Kidney (tissue), 22 donors: ENCODE results near the gene JADE1. TPM values are rescaled to one million over a fixed set of nuclear protein-coding genes. Genes with fewer than 3 reads are reported as not detected.

Experiments used
- DNase-seq, 5 donors: peaks; one replicate each; pipeline ENCODE4 v3.0.0-alpha.2; 2013 to 2020
- FAIRE-seq: peaks from 2 replicates; lab custom pipeline; 2012; peaks lifted over from hg19 to GRCh38; lab: Jason Lieb, UNC
- H3K27ac ChIP-seq, 2 donors: one replicate each; pipeline ENCODE4 v1.7.0; 2013; ENCODE audit warnings: low read depth in 2 of 2, low read length in 2 of 2, inconsistent platforms in 1 of 2
- H3K27me3 ChIP-seq: one replicate; pipeline ENCODE4 v1.7.1; 2013; ENCODE audit warnings: low read length, inconsistent platforms; ENCODE audit not compliant: control insufficient read depth, insufficient read depth
- H3K36me3 ChIP-seq, 3 donors: one replicate each; pipeline versions ENCODE4 v1.7.0 to v1.7.1; 2013; ENCODE audit warnings: low read length in 3 of 3, control low read depth in 1 of 3, inconsistent platforms in 1 of 3; ENCODE audit not compliant: insufficient read depth in 3 of 3, control insufficient read depth in 2 of 3
- H3K4me1 ChIP-seq, 3 donors: one replicate each; pipeline versions ENCODE4 v1.7.0 to v1.7.1; 2013; ENCODE audit warnings: low read length in 3 of 3, inconsistent platforms in 1 of 3, low read depth in 1 of 3; ENCODE audit not compliant: control insufficient read depth in 2 of 3, insufficient read depth in 2 of 3
- H3K4me3 ChIP-seq, 3 donors: one replicate each; pipeline versions ENCODE4 v1.7.0 to v1.8.1; 2013; ENCODE audit warnings: low read length in 3 of 3, control low read depth in 1 of 3, inconsistent platforms in 1 of 3
- H3K9ac ChIP-seq, 3 donors: one replicate each; pipeline versions ENCODE4 v1.7.0 to v1.7.1; 2013; ENCODE audit warnings: low read length in 3 of 3, control low read depth in 1 of 3, inconsistent platforms in 1 of 3
- H3K9me3 ChIP-seq, 3 donors: one replicate each; pipeline versions ENCODE4 v1.7.0 to v1.7.1; 2013; ENCODE audit warnings: low read length in 3 of 3, control low read depth in 1 of 3, inconsistent platforms in 1 of 3; ENCODE audit not compliant: control insufficient read depth in 2 of 3, insufficient read depth in 1 of 3
- intact Hi-C: fragments of 100-400 bp; cut with DNase I; formaldehyde crosslinking; loops from one replicate; pipeline ENCODE4 v1.11.1; 2022
- long read RNA-seq, 10 donors: library from polyadenylated mRNA in 1 of 10; unstranded in 1 of 10; transcript quantifications; one replicate each; pipeline ENCODE4 v2.0.0 and lab custom pipeline, GENCODE V29; 2021 to 2026
- polyA plus RNA-seq: library from polyadenylated mRNA; stranded (reverse); fragments of 350-450 nt; fragmentation: Illumina TruSeq; extraction: RNeasy Lipid Tissue Mini Kit (QIAGEN cat#74804); gene quantifications from one replicate; pipeline ENCODE4 v1.2.3, GENCODE V29; 2014; ENCODE audit warnings: low read depth, low replicate concordance; ENCODE audit not compliant: insufficient read depth
- total RNA-seq: library from RNA; stranded (reverse); fragmentation: NEBNext Ultra II Directional; extraction: Animal tissue kit (Norgen Biotek cat#: 25700); gene quantifications from one replicate; pipeline ENCODE4 v1.2.1, GENCODE V29; 2021
- TF ChIP-seq, protein P1 (sequence below): IDR thresholded peaks from 3 replicates; pipeline ENCODE4 v1.5.1; 2012; ENCODE audit warnings: mild to moderate bottlenecking, moderate library complexity, borderline replicate concordance; ENCODE audit not compliant: insufficient read depth; ENCODE audit errors: extremely low read depth
- donor health status: control.
- donor health status: control.
- donor health status: control.
- donor health status: control.
- donor health status: control.
- donor health status: DM: yes; HTN: yes; CAD: no.
- donor health status: Normal renal cell carcinoma (clear cell type).

JADE1 gene
- total RNA-seq (119 TPM), polyA plus RNA-seq (23.0 TPM)
- long read RNA-seq, donor 1, full-length matches to known transcripts = 3 of 3 reads
- long read RNA-seq, donor 1, partial matches to known transcripts = 0 of 3 reads
- long read RNA-seq, donor 1, other reads (novel, unspliced or antisense) = 0 of 3 reads
- long read RNA-seq, donor 2, full-length matches to known transcripts = 3 of 3 reads
- long read RNA-seq, donor 2, partial matches to known transcripts = 0 of 3 reads
- long read RNA-seq, donor 2, other reads (novel, unspliced or antisense) = 0 of 3 reads
- long read RNA-seq, donor 3, full-length matches to known transcripts = 7 of 22 reads
- long read RNA-seq, donor 3, partial matches to known transcripts = 15 of 22 reads
- long read RNA-seq, donor 3, other reads (novel, unspliced or antisense) = 0 of 22 reads
- long read RNA-seq, donor 4, full-length matches to known transcripts = 4 of 4 reads
- long read RNA-seq, donor 4, partial matches to known transcripts = 0 of 4 reads
- long read RNA-seq, donor 4, other reads (novel, unspliced or antisense) = 0 of 4 reads
- long read RNA-seq, donor 5 = 0 reads
- long read RNA-seq, donor 6 = 0 reads
- long read RNA-seq, donor 7, full-length matches to known transcripts = 81 of 142 reads
- long read RNA-seq, donor 7, partial matches to known transcripts = 41 of 142 reads
- long read RNA-seq, donor 7, other reads (novel, unspliced or antisense) = 20 of 142 reads
- long read RNA-seq, donor 8, full-length matches to known transcripts = 2 of 2 reads
- long read RNA-seq, donor 8, partial matches to known transcripts = 0 of 2 reads
- long read RNA-seq, donor 8, other reads (novel, unspliced or antisense) = 0 of 2 reads
- long read RNA-seq, donor 9, full-length matches to known transcripts = 3 of 14 reads
- long read RNA-seq, donor 9, partial matches to known transcripts = 11 of 14 reads
- long read RNA-seq, donor 9, other reads (novel, unspliced or antisense) = 0 of 14 reads
- long read RNA-seq, donor 10, full-length matches to known transcripts = 4 of 4 reads
- long read RNA-seq, donor 10, partial matches to known transcripts = 0 of 4 reads
- long read RNA-seq, donor 10, other reads (novel, unspliced or antisense) = 0 of 4 reads

DNA sequence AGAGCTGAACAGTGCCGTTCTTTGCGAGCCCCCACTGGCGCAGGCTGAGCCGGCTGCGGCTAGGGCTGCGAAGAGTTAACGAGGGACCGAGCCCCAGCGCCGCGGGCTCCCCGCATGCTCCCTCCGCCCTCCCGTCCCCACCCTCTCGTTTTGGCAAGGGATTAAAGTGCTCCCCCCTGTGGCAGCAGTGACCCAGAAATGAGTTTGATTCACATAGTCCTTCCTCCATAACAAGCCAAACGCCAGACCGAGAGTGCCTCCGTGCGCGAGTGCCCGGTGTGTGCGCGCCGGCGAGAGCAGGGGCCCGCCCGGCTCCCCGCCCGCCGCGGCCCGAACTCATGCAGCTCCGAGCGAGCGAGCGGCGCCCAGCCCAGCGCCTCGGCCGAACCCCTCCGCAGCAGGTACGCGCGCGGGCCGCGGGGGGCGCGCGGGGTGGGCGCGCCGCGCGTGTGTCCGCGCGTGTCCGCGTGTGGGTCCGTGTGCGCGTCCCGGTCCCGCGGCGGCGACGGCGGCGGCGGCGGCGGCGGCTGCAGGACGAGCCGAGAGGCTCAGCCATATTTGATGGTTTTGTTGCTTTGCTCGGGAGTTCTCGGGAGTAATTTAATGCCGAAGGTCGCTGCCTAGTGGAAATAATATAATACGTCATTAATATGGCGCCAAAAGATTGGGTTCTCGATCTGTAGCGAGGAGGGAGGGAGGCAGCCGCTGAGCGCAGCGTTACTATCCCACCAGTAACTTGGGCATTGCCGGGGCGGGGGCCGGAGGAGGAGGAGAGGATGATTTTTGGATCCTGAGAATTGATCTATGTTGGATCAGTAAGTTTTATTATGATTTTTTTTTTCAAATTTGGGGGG, at the start of gene JADE1:
Gene JADE1, plus strand, starts transcription at position 224 of the 854 bp plus-strand sequence. CDS start 22,059 bp downstream, outside the sequence.
- DNase-seq (peak; percentile 96 to 98 (median 97)), FAIRE-seq (no peak)
- H3K27ac ChIP-seq = peak within 1 kb of the TSS; percentile 86 to 96
- H3K27me3 ChIP-seq = no peaks in the 10 kb centered on the region
- H3K4me1 ChIP-seq = peaks cover 0 to 3% (median 0%) of the 10 kb centered on the region in 3 donors
- intact Hi-C loops = no loop called here
- peak within 1 kb of the TSS; percentile 91 to 98 (median 94) for H3K4me3 ChIP-seq
- peak within 1 kb of the TSS; percentile 72 to 96 (median 78) for H3K9ac ChIP-seq
- no peaks in the 10 kb centered on the region for H3K9me3 ChIP-seq
- no peaks in the 10 kb centered on the region for H3K36me3 ChIP-seq
- TF ChIP-seq, protein P1, sequence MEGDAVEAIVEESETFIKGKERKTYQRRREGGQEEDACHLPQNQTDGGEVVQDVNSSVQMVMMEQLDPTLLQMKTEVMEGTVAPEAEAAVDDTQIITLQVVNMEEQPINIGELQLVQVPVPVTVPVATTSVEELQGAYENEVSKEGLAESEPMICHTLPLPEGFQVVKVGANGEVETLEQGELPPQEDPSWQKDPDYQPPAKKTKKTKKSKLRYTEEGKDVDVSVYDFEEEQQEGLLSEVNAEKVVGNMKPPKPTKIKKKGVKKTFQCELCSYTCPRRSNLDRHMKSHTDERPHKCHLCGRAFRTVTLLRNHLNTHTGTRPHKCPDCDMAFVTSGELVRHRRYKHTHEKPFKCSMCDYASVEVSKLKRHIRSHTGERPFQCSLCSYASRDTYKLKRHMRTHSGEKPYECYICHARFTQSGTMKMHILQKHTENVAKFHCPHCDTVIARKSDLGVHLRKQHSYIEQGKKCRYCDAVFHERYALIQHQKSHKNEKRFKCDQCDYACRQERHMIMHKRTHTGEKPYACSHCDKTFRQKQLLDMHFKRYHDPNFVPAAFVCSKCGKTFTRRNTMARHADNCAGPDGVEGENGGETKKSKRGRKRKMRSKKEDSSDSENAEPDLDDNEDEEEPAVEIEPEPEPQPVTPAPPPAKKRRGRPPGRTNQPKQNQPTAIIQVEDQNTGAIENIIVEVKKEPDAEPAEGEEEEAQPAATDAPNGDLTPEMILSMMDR = peak; percentile 60

DNA sequence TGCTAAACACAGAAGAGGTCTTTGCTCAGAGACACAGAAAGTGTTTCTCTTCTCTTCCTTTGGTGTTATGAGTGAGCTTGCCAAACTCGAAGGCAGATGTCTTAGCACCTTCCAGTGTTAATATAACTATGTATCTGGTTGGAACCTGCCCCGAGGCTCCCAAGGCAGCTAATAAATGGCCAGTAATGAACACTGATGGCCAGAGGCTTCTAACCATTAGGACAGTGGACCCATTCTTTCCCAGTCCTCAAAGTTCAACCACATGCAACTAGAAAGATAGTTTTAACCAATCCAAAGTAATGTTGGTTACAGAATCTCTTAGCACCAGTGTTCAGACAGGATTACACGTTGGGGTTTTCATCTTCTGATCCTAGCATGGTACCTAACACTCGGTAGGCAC, 42.7 kb upstream of the JADE1 start:
- Histone ChIP-seq H3K27ac (no peak overlapping the region), H3K4me3 (no peak overlapping the region), H3K9ac (no peak overlapping the region), H3K4me1 (no peaks in the 10 kb centered on the region), H3K36me3 (no peaks in the 10 kb centered on the region), H3K9me3 (no peaks in the 10 kb centered on the region), H3K27me3 (no peaks in the 10 kb centered on the region)
- intact Hi-C loops = no loop called here
- DNase-seq (no peak), FAIRE-seq (no peak)
- TF ChIP-seq, protein P1 = no peak

DNA sequence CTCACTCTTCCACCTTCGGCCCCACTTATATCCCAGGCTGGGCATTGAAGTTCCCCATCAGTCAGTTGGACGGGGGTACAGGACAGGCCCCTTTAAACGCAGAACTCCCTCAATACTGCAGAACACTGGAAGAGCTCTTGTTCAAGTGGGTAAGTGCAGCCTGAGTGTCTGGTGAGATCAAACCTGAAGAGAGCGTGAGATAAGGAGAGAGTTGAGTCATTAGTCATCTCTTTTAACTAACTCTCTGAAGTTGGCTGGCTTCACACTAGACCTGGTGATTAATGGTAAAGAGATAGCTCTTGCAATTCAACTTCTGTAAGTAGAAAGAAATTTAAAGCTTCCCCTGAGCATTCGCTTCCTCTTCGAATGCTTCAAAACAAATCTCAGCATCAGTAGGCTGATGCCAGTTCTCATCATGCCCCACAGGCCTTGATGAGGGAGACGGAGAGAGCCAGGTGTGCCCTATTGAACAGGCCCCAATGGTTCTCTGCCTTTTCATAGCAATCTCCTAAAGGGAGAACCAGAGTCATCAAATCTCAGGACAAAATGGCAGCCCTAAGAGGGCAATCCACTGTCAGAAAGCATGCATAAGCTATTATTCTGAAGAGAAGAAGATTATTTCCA, 41.0 kb upstream of the JADE1 start:
- Histone ChIP-seq H3K9ac (no peak overlapping the region), H3K27ac (no peak overlapping the region), H3K4me3 (no peak overlapping the region), H3K36me3 (no peaks in the 10 kb centered on the region), H3K9me3 (no peaks in the 10 kb centered on the region), H3K27me3 (no peaks in the 10 kb centered on the region), H3K4me1 (no peaks in the 10 kb centered on the region)
- TF ChIP-seq, protein P1 = no peak
- DNase-seq (no peak), FAIRE-seq (no peak)
- intact Hi-C loops = no loop called here
